AG04449 (cell line): Measurements from ENCODE around the gene CCDC28B.
"Not testable (repeated sequence)": the region's sequence is repeated elsewhere in the genome, so short reads cannot be mapped to it uniquely, and the experiment has no call there.

Experiments
- CTCF ChIA-PET: fragments of 350-600 bp; formaldehyde crosslinking; extraction: SDS; loops from one replicate; lab custom pipeline; 2021; ENCODE audit warnings: antibody characterized with exemption; lab: Yijun Ruan, JAX
- POLR2A ChIA-PET: fragments of 400-600, 350-600 bp; formaldehyde crosslinking; extraction: SDS; loops from one replicate; lab custom pipeline; 2020; ENCODE audit warnings: antibody characterized with exemption, inconsistent platforms; lab: Yijun Ruan, JAX
- DNase-seq: peaks from one replicate; pipeline ENCODE4 v3.0.0-alpha.2; 2010; ENCODE audit warnings: low read depth, low spot score
- H3K4me3 ChIP-seq: 2 replicates; pipeline ENCODE4 v1.5.1; 2011; ENCODE audit warnings: low read depth, mild to moderate bottlenecking, control low read depth, low read length
- CTCF ChIP-seq: IDR thresholded peaks from one replicate; pipeline ENCODE4 v1.5.1; 2011; ENCODE audit warnings: mild to moderate bottlenecking, moderate library complexity, low read length, control low read depth, inconsistent platforms; ENCODE audit not compliant: insufficient read depth; ENCODE audit errors: missing control alignments

CCDC28B gene

GRCh38 chr1:32200226-32201010 lies at the start of gene CCDC28B:
Gene CCDC28B, plus strand, starts transcription at chr1:32200595. Its CDS starts 1,341 bp downstream, at chr1:32201936.
- no peak for TF ChIP-seq CTCF
- DNase-seq = no peak
- ChIA-PET POLR2A (interaction anchor here (0.6 to 2.7 kb wide), 13 partner anchors 11 to 194 kb away, joined by 3 to 18 read pairs (median 4); partner anchors contain the start of genes BSDC1, KPNA6, MARCKSL1 and TMEM39B), CTCF (interaction anchor here (0.6 to 3.2 kb wide), 7 partner anchors 8 to 152 kb away, joined by 3 to 26 read pairs (median 3); no protein-coding TSS in a partner anchor)
- peak within 1 kb of the TSS; percentile 78 for H3K4me3 ChIP-seq

GRCh38 chr1:32150847-32151246 lies 49.5 kb upstream of the CCDC28B start:
- CTCF ChIA-PET = interaction anchor here (1.1 to 1.4 kb wide), 4 partner anchors 14 to 78 kb away, joined by 3 to 6 read pairs (median 4); partner anchors contain the start of genes KPNA6 and TMEM39B
- POLR2A ChIA-PET = interaction anchor here (0.7 to 1.3 kb wide), 3 partner anchors 8 to 721 kb away, joined by 3 to 5 read pairs (median 4); partner anchors contain the start of gene KPNA6
- no peak overlapping the region for H3K4me3 ChIP-seq
- no peak for DNase-seq
- no peak for TF ChIP-seq CTCF

- CTCF ChIA-PET = interaction anchor here (1.1 to 1.4 kb wide), 4 partner anchors 14 to 79 kb away, joined by 3 to 6 read pairs (median 4); partner anchors contain the start of genes KPNA6 and TMEM39B
Measured at GRCh38 chr1:32151319-32151787, 49.0 kb upstream of the CCDC28B start.

GRCh38 chr1:32159189-32159588 lies 41.2 kb upstream of the CCDC28B start:
- POLR2A ChIA-PET = no interaction called here
- CTCF ChIA-PET = interaction anchor here (1.1 to 1.3 kb wide), 2 partner anchors 14 to 25 kb away, joined by 3 to 4 read pairs; no protein-coding TSS in a partner anchor
- TF ChIP-seq CTCF = no peak

More at GRCh38 chr1:32151319-32151787, 49.0 kb upstream of the CCDC28B start:
- POLR2A ChIA-PET = interaction anchor here (0.7 to 1.3 kb wide), 2 partner anchors 9 to 44 kb away, joined by 4 to 5 read pairs; partner anchors contain the start of gene KPNA6
- no peak for TF ChIP-seq CTCF
- no peak overlapping the region for H3K4me3 ChIP-seq
- peak; percentile 65 for DNase-seq

GRCh38 chr1:32163405-32163804 lies 37.0 kb upstream of the CCDC28B start:
- no peak for TF ChIP-seq CTCF
- DNase-seq = no peak
- POLR2A ChIA-PET = no interaction called here
- CTCF ChIA-PET = interaction anchor here (1.1 to 1.3 kb wide), 2 partner anchors 9 to 16 kb away, joined by 3 read pairs; partner anchors contain the start of gene TXLNA
- no peak overlapping the region for H3K4me3 ChIP-seq

More at GRCh38 chr1:32159189-32159588, 41.2 kb upstream of the CCDC28B start:
- DNase-seq = no peak
- no peak overlapping the region for H3K4me3 ChIP-seq

GRCh38 chr1:32165633-32166032 lies 34.8 kb upstream of the CCDC28B start:
- CTCF ChIA-PET = interaction anchor here (1.4 kb wide), 1 partner anchor 14 kb away, joined by 4 read pairs; no protein-coding TSS in a partner anchor
- H3K4me3 ChIP-seq, DNase-seq, POLR2A ChIA-PET: not testable (repeated sequence)
